ENCODE results near the gene C15orf62.

DNA sequence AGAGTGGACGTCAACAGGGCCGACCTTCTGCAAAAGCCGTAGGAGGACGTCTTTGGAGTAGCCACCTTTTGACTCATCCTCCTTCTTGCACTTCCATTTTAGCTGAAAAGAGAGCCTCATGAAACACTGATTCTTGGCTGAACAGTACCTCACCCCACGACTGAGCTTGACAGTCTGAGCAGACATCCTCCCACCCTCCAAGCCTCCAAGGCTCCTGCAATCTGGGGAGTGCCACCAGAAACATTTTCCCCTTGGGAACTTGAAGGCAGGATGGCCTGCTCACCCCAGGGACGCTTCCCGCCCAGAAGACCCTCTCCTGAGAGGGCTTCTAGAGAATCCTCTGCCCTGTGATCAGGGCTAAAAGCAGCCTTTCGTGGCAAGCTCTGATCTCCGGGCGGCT is 5.2 kb downstream of the C15orf62 start:
- TF ChIP-seq, protein P1, sequence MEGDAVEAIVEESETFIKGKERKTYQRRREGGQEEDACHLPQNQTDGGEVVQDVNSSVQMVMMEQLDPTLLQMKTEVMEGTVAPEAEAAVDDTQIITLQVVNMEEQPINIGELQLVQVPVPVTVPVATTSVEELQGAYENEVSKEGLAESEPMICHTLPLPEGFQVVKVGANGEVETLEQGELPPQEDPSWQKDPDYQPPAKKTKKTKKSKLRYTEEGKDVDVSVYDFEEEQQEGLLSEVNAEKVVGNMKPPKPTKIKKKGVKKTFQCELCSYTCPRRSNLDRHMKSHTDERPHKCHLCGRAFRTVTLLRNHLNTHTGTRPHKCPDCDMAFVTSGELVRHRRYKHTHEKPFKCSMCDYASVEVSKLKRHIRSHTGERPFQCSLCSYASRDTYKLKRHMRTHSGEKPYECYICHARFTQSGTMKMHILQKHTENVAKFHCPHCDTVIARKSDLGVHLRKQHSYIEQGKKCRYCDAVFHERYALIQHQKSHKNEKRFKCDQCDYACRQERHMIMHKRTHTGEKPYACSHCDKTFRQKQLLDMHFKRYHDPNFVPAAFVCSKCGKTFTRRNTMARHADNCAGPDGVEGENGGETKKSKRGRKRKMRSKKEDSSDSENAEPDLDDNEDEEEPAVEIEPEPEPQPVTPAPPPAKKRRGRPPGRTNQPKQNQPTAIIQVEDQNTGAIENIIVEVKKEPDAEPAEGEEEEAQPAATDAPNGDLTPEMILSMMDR (IDR thresholded peaks at IDR 0.05), result no peak
- no peak for TF ChIP-seq POLR2A (IDR thresholded peaks at IDR 0.05)

Measured in thyroid gland (tissue), 4 donors.